ENCODE results near the gene SPATA17. TPM values are rescaled to one million over a fixed set of nuclear protein-coding genes. Genes with fewer than 3 reads are reported as not detected.

The SPATA17 gene
- polyA plus RNA-seq, 1 of the 3 experiments (the other 2 are of a cell fraction), result 1.2 TPM

DNA sequence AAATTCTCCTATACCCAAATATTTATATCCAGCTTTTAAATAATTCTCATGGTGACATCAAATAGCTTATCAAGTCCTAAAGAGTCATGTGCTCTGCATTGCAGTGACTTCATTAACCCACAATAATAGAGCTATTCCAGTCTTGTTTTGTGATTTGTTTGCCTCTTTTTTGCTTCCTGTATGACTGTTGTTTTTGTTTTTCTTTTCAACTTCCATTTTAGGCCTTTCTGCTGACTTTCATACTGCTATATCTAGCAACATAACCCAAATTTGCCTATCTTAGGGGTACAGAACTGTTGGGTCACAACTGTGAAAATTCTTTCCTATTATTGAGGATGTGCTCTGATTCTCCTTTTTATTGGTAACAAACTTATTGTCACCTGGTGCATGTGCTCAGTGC is 30.3 kb downstream of the SPATA17 start:
- no peaks in the 10 kb centered on the region; a peak in 1 of 4 replicates for H3K4me1 ChIP-seq (ENCODE audit: control insufficient read depth in 1 of 2, insufficient read depth in 2 of 2, low read depth in 1 of 2, low read length in 1 of 2)
- H3K27me3 ChIP-seq (ENCODE audit: insufficient read depth), result no peaks in the 10 kb centered on the region
- no peaks in the 10 kb centered on the region for H3K9me3 ChIP-seq
- no peak overlapping the region for H3K4me3 ChIP-seq (ENCODE audit: low read depth in 2 of 2, low read length in 1 of 2)
- no peak overlapping the region; a peak in 1 of 4 replicates for H3K27ac ChIP-seq (ENCODE audit: low read depth in 2 of 2, low read length in 1 of 2)
- no peaks in the 10 kb centered on the region for H3K9me2 ChIP-seq
- no peaks in the 10 kb centered on the region for H3K79me2 ChIP-seq (ENCODE audit: insufficient read depth)
- POLR2A ChIA-PET, result no interaction called here
- peaks cover 8% of the 10 kb centered on the region for H3F3A ChIP-seq (replicated peaks; ENCODE audit: insufficient read depth)
- H4K20me1 ChIP-seq (ENCODE audit: insufficient read depth), result no peaks in the 10 kb centered on the region
- no peak overlapping the region for H3K9ac ChIP-seq
- peak overlapping the region; percentile 19; the same call in 1 of the 2 replicates for H2AFZ ChIP-seq (ENCODE audit: low read depth)
- H3K36me3 ChIP-seq (replicated peaks in 1 of 2; ENCODE audit: control insufficient read depth in 1 of 2, insufficient read depth in 2 of 2, low read length in 1 of 2), result no peaks in the 10 kb centered on the region
- TF ChIP-seq TAF1 (IDR thresholded peaks at IDR 0.05; ENCODE audit: borderline replicate concordance, low read depth, low read length) (no peak), MEF2A (IDR thresholded peaks at IDR 0.05; ENCODE audit: borderline replicate concordance, low read depth) (no peak), GABPA (IDR thresholded peaks at IDR 0.05; ENCODE audit: low read depth) (no peak), USF2 (IDR thresholded peaks at IDR 0.05; ENCODE audit: borderline replicate concordance, low read depth, low read length) (no peak), CHD2 (IDR thresholded peaks at IDR 0.05; ENCODE audit: low read length, partially characterized antibody) (no peak), NFIC (IDR thresholded peaks at IDR 0.05; ENCODE audit: borderline replicate concordance) (no peak), RAD21 (IDR thresholded peaks at IDR 0.05; ENCODE audit: low read length) (no peak), EZH2phosphoT487 (IDR thresholded peaks at IDR 0.05; ENCODE audit: borderline replicate concordance, low read depth) (no peak), YY1 (IDR thresholded peaks at IDR 0.05; ENCODE audit: low read depth) (no peak), RCOR1 (IDR thresholded peaks at IDR 0.05; ENCODE audit: low read length) (no peak), JUND (IDR thresholded peaks at IDR 0.05) (no peak), TCF12 (IDR thresholded peaks at IDR 0.05) (no peak), GATA2 (CRISPR knock-in tag; IDR thresholded peaks at IDR 0.05) (no peak), RXRA (IDR thresholded peaks at IDR 0.05; ENCODE audit: borderline replicate concordance, low read depth) (no peak), TEAD4 (IDR thresholded peaks at IDR 0.05; ENCODE audit: borderline replicate concordance, insufficient read depth) (no peak)
- TF ChIP-seq, protein P1, sequence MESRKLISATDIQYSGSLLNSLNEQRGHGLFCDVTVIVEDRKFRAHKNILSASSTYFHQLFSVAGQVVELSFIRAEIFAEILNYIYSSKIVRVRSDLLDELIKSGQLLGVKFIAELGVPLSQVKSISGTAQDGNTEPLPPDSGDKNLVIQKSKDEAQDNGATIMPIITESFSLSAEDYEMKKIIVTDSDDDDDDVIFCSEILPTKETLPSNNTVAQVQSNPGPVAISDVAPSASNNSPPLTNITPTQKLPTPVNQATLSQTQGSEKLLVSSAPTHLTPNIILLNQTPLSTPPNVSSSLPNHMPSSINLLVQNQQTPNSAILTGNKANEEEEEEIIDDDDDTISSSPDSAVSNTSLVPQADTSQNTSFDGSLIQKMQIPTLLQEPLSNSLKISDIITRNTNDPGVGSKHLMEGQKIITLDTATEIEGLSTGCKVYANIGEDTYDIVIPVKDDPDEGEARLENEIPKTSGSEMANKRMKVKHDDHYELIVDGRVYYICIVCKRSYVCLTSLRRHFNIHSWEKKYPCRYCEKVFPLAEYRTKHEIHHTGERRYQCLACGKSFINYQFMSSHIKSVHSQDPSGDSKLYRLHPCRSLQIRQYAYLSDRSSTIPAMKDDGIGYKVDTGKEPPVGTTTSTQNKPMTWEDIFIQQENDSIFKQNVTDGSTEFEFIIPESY (IDR thresholded peaks at IDR 0.05; ENCODE audit: borderline replicate concordance, low read depth), result no peak
- TF ChIP-seq, protein P2, sequence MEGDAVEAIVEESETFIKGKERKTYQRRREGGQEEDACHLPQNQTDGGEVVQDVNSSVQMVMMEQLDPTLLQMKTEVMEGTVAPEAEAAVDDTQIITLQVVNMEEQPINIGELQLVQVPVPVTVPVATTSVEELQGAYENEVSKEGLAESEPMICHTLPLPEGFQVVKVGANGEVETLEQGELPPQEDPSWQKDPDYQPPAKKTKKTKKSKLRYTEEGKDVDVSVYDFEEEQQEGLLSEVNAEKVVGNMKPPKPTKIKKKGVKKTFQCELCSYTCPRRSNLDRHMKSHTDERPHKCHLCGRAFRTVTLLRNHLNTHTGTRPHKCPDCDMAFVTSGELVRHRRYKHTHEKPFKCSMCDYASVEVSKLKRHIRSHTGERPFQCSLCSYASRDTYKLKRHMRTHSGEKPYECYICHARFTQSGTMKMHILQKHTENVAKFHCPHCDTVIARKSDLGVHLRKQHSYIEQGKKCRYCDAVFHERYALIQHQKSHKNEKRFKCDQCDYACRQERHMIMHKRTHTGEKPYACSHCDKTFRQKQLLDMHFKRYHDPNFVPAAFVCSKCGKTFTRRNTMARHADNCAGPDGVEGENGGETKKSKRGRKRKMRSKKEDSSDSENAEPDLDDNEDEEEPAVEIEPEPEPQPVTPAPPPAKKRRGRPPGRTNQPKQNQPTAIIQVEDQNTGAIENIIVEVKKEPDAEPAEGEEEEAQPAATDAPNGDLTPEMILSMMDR (IDR thresholded peaks at IDR 0.05), result no peak
- TF ChIP-seq, protein P3, sequence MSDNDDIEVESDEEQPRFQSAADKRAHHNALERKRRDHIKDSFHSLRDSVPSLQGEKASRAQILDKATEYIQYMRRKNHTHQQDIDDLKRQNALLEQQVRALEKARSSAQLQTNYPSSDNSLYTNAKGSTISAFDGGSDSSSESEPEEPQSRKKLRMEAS (IDR thresholded peaks at IDR 0.05; ENCODE audit: low read depth), result no peak
- CTCF ChIA-PET, result interaction anchor here (1.0 to 1.4 kb wide), 6 partner anchors 8 to 935 kb away, joined by 3 to 8 read pairs (median 3); partner anchors contain the start of genes GPATCH2 and SPATA17
- no peak for DNase-seq
- H3K4me2 ChIP-seq, result no peak overlapping the region
